Neural cell (in vitro differentiated cells): ENCODE measurements around the gene XPR1. TPM values are rescaled to one million over a fixed set of nuclear protein-coding genes. Genes with fewer than 3 reads are reported as not detected.

Source experiments
- H2AFZ ChIP-seq: fragments of 200-600, 300-800 bp; sonication (generic), shearing (Covaris generic); 2 replicates; pipeline ENCODE4 v1.6.0; 2014; ENCODE audit warnings: low read depth, mild to moderate bottlenecking, antibody characterized with exemption, low read length, moderate library complexity
- H3F3A ChIP-seq: fragments of 200-600 bp; shearing (Covaris generic); 2 replicates; pipeline ENCODE4 v1.6.1; 2016; ENCODE audit warnings: mild to moderate bottlenecking, moderate library complexity, mixed read lengths, antibody characterized with exemption, low read length; ENCODE audit not compliant: insufficient read depth, poor library complexity, severe bottlenecking
- H3K27ac ChIP-seq: fragments of 200-600, 300-800 bp; sonication (generic), shearing (Covaris generic); 2 replicates; pipeline ENCODE4 v1.5.1; 2014; ENCODE audit warnings: mild to moderate bottlenecking, low read length, moderate library complexity
- H3K27me3 ChIP-seq: fragments of 300-800, 200-600 bp; sonication (generic), shearing (Covaris generic); 2 replicates; pipeline ENCODE4 v1.6.0; 2014; ENCODE audit warnings: mild to moderate bottlenecking, low read depth, low read length, moderate library complexity; ENCODE audit not compliant: insufficient read depth
- H3K36me3 ChIP-seq: fragments of 300-800, 200-600 bp; sonication (generic), shearing (Covaris generic); 2 replicates; pipeline ENCODE4 v1.5.1; 2014; ENCODE audit warnings: mild to moderate bottlenecking, antibody characterized with exemption, low read length, moderate library complexity; ENCODE audit not compliant: insufficient read depth
- H3K4me2 ChIP-seq: fragments of 300-800, 200-600 bp; sonication (generic), shearing (Covaris generic); 2 replicates; pipeline ENCODE4 v1.6.0; 2014; ENCODE audit warnings: mild to moderate bottlenecking, low read length
- H3K4me3 ChIP-seq: fragments of 300-800, 200-600 bp; sonication (generic), shearing (Covaris generic); 2 replicates; pipeline ENCODE4 v1.5.1; 2014; ENCODE audit warnings: mild to moderate bottlenecking, low read length, moderate library complexity
- H3K79me2 ChIP-seq: fragments of 200-600 bp; shearing (Covaris generic); replicated peaks from 2 replicates; pipeline ENCODE4 v1.6.0; 2014; ENCODE audit warnings: mild to moderate bottlenecking, low read length, moderate library complexity; ENCODE audit not compliant: insufficient read depth
- H3K9ac ChIP-seq: fragments of 300-800, 200-600 bp; sonication (generic), shearing (Covaris generic); 2 replicates; pipeline ENCODE4 v1.6.1; 2016; ENCODE audit warnings: mild to moderate bottlenecking, low read length, mixed read lengths
- H3K9me2 ChIP-seq: fragments of 200-600 bp; shearing (Covaris generic); 2 replicates; pipeline ENCODE4 v1.6.1; 2016; ENCODE audit warnings: mild to moderate bottlenecking, low read length, mixed read lengths; ENCODE audit not compliant: insufficient read depth
- H3K9me3 ChIP-seq: fragments of 200-600, 300-800 bp; sonication (generic), shearing (Covaris generic); 2 replicates; pipeline ENCODE4 v1.6.1; 2016; ENCODE audit warnings: mild to moderate bottlenecking, mixed run types, low read length, moderate library complexity, mixed read lengths
- H4K20me1 ChIP-seq: fragments of 200-600 bp; shearing (Covaris generic); 2 replicates; pipeline ENCODE4 v1.6.1; 2016; ENCODE audit warnings: mild to moderate bottlenecking, mixed run types; ENCODE audit not compliant: insufficient read depth
- CTCF ChIP-seq: fragments of 450-650 bp; IDR thresholded peaks from 2 replicates; pipeline ENCODE4 v1.5.1; 2014; ENCODE audit warnings: antibody characterized with exemption, mild to moderate bottlenecking, moderate library complexity; ENCODE audit not compliant: poor library complexity, severe bottlenecking
- EZH2 ChIP-seq: fragments of 200-600, 300-800 bp; shearing (Covaris generic), sonication (generic); IDR thresholded peaks from 2 replicates; pipeline ENCODE4 v1.6.1; 2014; ENCODE audit warnings: antibody characterized with exemption, low read length, borderline replicate concordance, mild to moderate bottlenecking; ENCODE audit not compliant: insufficient read depth, poor library complexity, severe bottlenecking
- MXI1 ChIP-seq: fragments of 450-650 bp; conservative IDR thresholded peaks from 2 replicates; pipeline ENCODE4 v1.6.1; 2014; ENCODE audit warnings: antibody characterized with exemption, mild to moderate bottlenecking; ENCODE audit not compliant: poor library complexity, severe bottlenecking
- POLR2AphosphoS5 ChIP-seq: IDR thresholded peaks from 2 replicates; pipeline ENCODE4 v1.6.1; 2012
- RAD21 ChIP-seq: fragments of 450-650 bp; conservative IDR thresholded peaks from 2 replicates; pipeline ENCODE4 v1.6.1; 2014; ENCODE audit warnings: antibody characterized with exemption, mild to moderate bottlenecking, moderate library complexity
- REST ChIP-seq: IDR thresholded peaks from 2 replicates; pipeline ENCODE4 v1.6.1; 2012; ENCODE audit warnings: borderline replicate concordance
- SMC3 ChIP-seq: fragments of 450-650 bp; conservative IDR thresholded peaks from 2 replicates; pipeline ENCODE4 v1.6.1; 2014; ENCODE audit warnings: antibody characterized with exemption, mild to moderate bottlenecking, moderate library complexity; ENCODE audit not compliant: poor library complexity
- TAF1 ChIP-seq: IDR thresholded peaks from 2 replicates; pipeline ENCODE4 v1.6.1; 2012; ENCODE audit warnings: low read depth
- polyA plus RNA-seq: library from polyadenylated mRNA; depleted of rRNA; stranded (reverse); fragments of >200 nt; gene quantifications from 2 replicates; pipeline ENCODE4 v1.2.3, GENCODE V29; 2014

XPR1 gene
- polyA plus RNA-seq, 1 donor from 2014 or later = 185 TPM

- no peaks in the 10 kb centered on the region for H4K20me1 ChIP-seq
- no peaks in the 10 kb centered on the region for H3K9me3 ChIP-seq
- no peaks in the 10 kb centered on the region for H3K9me2 ChIP-seq
- no peak for TF ChIP-seq REST
- TF ChIP-seq EZH2 = no peak
- no peak for TF ChIP-seq MXI1
- no peak for TF ChIP-seq CTCF
- no peak for TF ChIP-seq SMC3
- no peak for TF ChIP-seq POLR2AphosphoS5
- TF ChIP-seq RAD21 = no peak
- TF ChIP-seq TAF1 = no peak
- H3K9ac ChIP-seq = no peak overlapping the region
- H3K27me3 ChIP-seq = no peaks in the 10 kb centered on the region
- H3K4me2 ChIP-seq = no peak overlapping the region
- no peak overlapping the region for H3K27ac ChIP-seq
- peaks cover 7% of the 10 kb centered on the region for H3K36me3 ChIP-seq
- H3K4me3 ChIP-seq = no peak overlapping the region
- H2AFZ ChIP-seq = no peak overlapping the region
- H3F3A ChIP-seq = no peaks in the 10 kb centered on the region
- peaks cover 23% of the 10 kb centered on the region for H3K79me2 ChIP-seq
These were observed 153.5 kb downstream of the XPR1 start for GRCh38 chr1:180785291-180785690.

- no peak overlapping the region for H3K9ac ChIP-seq
- no peak overlapping the region for H2AFZ ChIP-seq
- H3K9me2 ChIP-seq = no peaks in the 10 kb centered on the region
- H3K79me2 ChIP-seq = peaks cover 22% of the 10 kb centered on the region
- H3K27ac ChIP-seq = no peak overlapping the region
- H3K9me3 ChIP-seq = no peaks in the 10 kb centered on the region
- peaks cover 7% of the 10 kb centered on the region for H3K36me3 ChIP-seq
- H3K4me3 ChIP-seq = no peak overlapping the region
- no peak overlapping the region for H3K4me2 ChIP-seq
- no peaks in the 10 kb centered on the region for H3K27me3 ChIP-seq
- H4K20me1 ChIP-seq = no peaks in the 10 kb centered on the region
- no peak for TF ChIP-seq RAD21
- TF ChIP-seq SMC3 = no peak
- H3F3A ChIP-seq = no peaks in the 10 kb centered on the region
These were observed 154.1 kb downstream of the XPR1 start for GRCh38 chr1:180785887-180786286.

GRCh38 chr1:180786624-180787023 lies 154.8 kb downstream of the XPR1 start:
- H4K20me1 ChIP-seq = no peaks in the 10 kb centered on the region
- H3K9me2 ChIP-seq = no peaks in the 10 kb centered on the region
- H3K9ac ChIP-seq = no peak overlapping the region
- H3K27ac ChIP-seq = peak overlapping the region; percentile 21
- H3K4me2 ChIP-seq = no peak overlapping the region
- no peak overlapping the region for H3K4me3 ChIP-seq
- H3K79me2 ChIP-seq = peaks cover 19% of the 10 kb centered on the region
- H3K9me3 ChIP-seq = no peaks in the 10 kb centered on the region
- no peak overlapping the region for H2AFZ ChIP-seq
- TF ChIP-seq EZH2 = no peak
- no peak for TF ChIP-seq TAF1
- no peak for TF ChIP-seq CTCF
- H3K27me3 ChIP-seq = no peaks in the 10 kb centered on the region
- no peaks in the 10 kb centered on the region for H3F3A ChIP-seq
- H3K36me3 ChIP-seq = peaks cover 7% of the 10 kb centered on the region
